Right lung (tissue), 5 donors: Measurements from ENCODE around the gene SCAMP1. TPM values are rescaled to one million over a fixed set of nuclear protein-coding genes. Genes with fewer than 3 reads are reported as not detected.
A peak's percentile ranks its signal among the peaks of the same experiment; 100 is the strongest.
"Not testable (repeated sequence)": the region's sequence is repeated elsewhere in the genome, so short reads cannot be mapped to it uniquely, and the experiment has no call there.

Experiments used
- DNase-seq, 2 donors: peaks; one replicate each; pipeline ENCODE4 v3.0.0-alpha.2; 2013
- polyA plus RNA-seq, 5 donors: library from polyadenylated mRNA; unstranded; fragments of 120-200 nt; gene quantifications; one replicate each; pipeline versions ENCODE4 v1.2.1 to v1.2.3, GENCODE V29; 2013; ENCODE audit warnings: inconsistent platforms in 1 of 5, low replicate concordance in 1 of 5; ENCODE audit not compliant: insufficient read length in 5 of 5, insufficient read depth in 1 of 5

SCAMP1 gene
- polyA plus RNA-seq, 5 donors = 34.8 to 57.8 (median 53.1) TPM

- DNase-seq = no peak
Observed at GRCh38 chr5:78420548-78420947, 60.1 kb downstream of the SCAMP1 start.

DNA sequence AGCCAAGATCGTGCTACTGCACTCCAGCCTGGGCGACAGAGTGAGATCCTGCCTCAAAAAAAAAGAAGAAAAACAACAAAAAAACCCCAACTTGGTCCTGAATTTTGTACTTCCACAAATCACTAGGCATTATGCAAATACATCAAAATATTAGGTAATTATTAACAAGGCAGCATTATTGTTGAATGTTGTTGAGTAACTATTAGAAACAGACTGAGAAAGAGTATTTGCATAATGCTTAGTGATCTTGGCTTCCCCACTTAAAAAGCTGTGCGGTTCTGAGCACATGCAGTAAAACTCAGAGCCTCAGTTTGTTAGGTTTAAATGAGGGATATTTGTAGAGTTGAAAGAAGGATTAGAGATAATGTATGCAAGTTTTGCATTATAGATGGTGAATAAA is 64.2 kb downstream of the SCAMP1 start:
- no peak for DNase-seq

DNA sequence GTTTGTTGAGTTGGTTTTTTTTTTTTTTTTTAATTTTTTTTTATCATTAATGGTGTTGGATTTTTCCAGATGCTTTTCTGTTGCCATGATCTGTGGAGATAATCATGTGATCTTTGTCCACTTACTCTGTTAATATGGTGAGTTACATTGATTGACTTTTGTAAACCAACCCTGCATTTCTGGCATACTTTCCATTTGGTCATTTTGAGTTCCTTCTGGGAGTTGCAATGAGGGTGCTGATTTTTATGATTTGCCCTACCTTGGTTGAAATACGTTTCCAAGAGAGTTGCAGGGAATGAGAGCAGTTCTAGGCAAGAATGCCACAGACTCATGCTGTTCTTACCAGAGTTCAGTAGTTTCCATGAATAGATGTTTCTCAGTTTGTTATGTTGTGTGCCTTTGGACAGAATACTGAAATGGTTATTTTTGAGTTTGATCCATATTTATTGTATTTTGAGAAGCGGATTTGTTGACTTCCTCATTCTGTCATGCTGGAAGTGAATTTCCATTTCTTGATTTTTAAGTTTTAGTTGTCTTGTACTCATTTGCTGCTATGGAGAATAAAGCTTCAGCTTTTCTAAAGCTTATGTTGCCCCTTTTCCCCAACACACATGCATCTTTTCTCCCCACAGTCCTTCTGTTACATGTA is 69.0 kb downstream of the SCAMP1 start:
- no peak for DNase-seq

DNA sequence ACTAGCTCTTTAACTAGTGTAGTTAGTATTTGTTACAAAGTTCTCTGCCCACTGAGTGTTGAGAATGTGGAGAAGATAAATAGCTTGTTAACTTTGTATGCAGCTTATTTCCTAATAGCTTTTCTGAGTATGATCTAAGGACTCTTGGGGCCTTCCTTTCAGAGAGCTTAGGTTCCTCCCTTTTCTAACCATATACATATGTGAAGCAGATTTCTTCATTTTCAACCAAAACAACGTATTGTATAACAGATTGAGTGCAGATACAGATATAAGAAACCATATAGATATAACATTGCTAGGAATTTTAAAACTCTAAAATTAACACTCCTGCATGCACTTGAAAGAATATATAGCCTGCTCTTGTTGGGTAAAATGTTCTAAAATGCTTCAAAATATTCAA is 70.4 kb downstream of the SCAMP1 start:
- no peak for DNase-seq

DNA sequence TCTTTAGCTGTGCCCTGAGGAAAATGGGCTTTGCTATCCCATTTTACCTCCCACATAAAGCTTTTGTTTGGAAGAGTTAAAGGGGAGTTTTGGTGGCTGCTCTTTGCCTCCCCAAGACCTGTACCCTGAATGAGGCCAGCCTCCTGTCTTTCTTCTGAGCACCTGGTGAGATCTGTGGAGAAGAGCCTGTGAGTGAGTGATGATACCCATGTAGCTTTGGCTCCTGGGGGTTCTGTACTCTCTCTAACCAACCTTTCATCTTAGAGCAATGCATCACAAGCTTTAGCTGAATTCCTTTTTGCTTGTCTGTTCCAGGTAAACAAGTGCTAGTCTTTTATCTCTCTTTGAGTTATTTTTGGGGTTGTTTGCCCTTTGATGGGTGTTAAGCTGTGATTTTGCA is 73.6 kb downstream of the SCAMP1 start:
- no peak for DNase-seq

- no peak for DNase-seq
Observed at GRCh38 chr5:78447775-78448424, 87.5 kb downstream of the SCAMP1 start.

- DNase-seq = no peak
Observed at GRCh38 chr5:78449103-78449502, 88.7 kb downstream of the SCAMP1 start.

GRCh38 chr5:78457507-78457906 is 97.1 kb downstream of the SCAMP1 start:
- not testable (repeated sequence) for DNase-seq

- no peak for DNase-seq
Observed at GRCh38 chr5:78458843-78459242, 98.4 kb downstream of the SCAMP1 start.

GRCh38 chr5:78467140-78467539 is 106.7 kb downstream of the SCAMP1 start:
- DNase-seq = no peak

DNA sequence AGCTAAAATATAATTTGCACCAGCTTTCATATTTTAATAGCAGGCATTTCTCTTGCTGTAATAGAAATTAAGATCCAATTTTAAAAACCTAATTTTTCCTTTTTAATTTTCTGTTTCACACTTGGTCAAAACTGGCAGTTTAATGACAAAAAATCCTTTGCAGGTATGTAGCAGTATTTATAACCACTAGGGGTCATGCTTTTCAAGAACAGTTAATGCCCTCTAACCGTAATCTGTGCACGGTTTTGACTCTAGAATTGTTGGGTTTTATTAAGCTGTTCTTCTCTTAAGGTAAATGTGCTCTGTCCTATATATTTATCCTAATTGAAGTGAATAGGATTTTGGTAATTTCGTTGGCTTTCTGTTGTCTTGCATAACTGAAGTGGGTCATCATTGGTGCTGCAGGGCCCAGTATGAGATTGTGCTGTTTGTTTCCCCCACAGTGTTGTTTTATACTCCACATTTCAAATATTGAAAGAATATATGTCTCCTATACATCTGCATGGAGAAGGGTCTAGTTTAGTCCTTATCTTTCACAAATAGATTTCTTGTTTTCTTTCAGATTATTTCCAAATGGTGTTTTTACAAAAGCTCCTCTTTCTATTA is 107.4 kb downstream of the SCAMP1 start:
- no peak for DNase-seq

DNA sequence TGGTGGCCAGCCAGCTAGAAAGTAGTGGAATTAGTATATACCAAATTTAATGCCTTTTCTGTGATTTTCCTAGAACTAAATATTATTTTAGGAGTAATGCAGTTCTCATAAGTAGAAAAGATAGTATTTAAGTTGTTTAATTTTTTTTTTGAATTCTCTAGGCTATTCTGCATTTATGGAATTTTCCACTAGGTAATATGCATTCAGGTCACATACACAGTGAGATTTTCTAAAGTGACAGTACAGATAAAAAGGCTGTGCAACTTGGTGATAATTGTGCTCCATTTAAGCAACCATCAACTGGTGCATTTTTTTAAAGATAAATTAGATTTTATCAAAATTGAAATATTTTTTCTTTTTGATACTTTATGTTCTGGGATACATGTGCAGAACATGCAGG is 111.5 kb downstream of the SCAMP1 start:
- DNase-seq = no peak

DNA sequence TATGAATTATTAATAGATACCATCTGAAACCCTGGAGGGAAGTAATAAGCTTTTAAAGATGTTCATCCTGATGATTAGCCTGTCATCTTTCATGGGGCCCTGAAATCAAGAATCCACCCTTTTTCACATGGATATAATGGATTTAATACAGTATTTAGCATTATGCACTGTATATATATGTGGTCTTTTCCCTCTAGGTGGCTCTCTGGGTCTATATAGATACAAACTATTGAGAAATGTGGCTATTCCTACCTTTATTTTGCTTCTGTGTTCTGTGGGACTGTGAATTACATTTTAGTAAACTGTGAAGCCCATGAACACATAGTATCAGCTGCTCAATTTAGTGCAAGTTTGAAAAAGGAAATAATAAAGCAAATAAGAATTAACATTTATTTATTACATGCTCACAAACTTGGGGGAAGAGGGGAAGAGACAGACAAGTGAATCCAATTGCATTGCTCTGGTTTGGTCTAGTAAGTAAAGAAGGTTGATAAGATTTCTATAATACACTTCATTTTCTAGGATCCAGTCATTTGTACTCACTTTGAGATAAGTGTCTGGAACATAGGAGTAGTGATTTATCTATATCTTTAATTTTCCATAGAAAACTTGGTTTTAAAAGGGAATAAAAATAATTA is 112.2 kb downstream of the SCAMP1 start:
- DNase-seq = peak in 1 of 2 donors; percentile 22

DNA sequence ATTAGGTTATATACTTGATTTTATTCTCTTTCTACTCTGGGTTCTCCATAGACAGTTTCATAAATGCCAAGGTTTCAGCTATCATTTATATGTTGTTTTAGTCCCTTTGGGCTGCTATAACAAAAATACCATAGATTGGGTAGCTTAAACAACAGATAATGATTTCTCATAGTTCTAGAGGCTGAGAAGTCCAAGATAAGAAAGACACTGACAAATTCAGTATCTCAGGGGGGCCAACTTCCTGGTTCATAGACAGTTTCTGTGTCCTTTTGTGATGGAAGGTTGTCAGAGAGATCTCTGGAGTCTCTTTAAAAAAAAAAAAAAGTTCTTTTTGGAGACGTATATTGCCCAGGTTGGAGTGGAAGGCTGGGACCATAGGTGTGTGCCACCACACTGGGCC is 113.3 kb downstream of the SCAMP1 start:
- DNase-seq = no peak

- DNase-seq = no peak
Observed at GRCh38 chr5:78475370-78475769, 115.0 kb downstream of the SCAMP1 start.

DNA sequence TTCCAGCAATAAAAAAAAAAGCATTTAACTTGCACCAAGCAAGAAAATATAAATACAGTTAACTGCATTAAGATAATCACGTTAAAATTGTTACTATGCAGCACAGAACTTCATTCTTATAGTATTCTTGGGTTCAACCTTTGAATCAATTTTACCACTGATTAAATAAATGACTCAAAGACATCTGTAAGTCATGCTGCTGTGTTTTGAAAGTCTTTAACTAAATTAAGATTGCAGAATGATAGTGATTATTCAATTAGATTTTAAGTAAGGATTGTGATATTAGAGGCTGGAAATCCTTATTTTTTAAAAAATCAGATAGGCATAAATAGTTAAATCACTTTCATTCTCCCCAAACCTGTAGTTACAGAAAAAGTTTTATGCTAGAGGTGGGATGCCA is 116.4 kb downstream of the SCAMP1 start:
- no peak for DNase-seq

DNA sequence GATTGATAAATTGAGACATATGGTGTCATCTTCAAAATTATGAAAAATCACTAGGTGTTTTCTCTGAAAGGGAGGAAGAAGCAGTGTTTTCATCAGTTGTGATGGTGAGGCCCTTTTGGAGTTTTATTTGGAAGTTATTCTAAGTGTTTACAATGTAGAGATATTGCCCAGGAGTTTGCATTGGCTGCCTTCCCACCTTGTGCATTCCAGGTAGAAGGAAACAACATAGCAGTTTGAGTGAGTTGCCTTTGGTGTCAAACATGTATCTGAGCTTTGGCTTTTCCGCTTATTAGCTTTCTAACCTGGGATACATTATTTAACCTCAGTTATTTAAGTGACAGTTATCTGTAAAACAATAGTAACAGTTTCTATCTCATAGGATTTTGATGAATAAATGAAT is 122.5 kb downstream of the SCAMP1 start:
- DNase-seq = no peak

DNA sequence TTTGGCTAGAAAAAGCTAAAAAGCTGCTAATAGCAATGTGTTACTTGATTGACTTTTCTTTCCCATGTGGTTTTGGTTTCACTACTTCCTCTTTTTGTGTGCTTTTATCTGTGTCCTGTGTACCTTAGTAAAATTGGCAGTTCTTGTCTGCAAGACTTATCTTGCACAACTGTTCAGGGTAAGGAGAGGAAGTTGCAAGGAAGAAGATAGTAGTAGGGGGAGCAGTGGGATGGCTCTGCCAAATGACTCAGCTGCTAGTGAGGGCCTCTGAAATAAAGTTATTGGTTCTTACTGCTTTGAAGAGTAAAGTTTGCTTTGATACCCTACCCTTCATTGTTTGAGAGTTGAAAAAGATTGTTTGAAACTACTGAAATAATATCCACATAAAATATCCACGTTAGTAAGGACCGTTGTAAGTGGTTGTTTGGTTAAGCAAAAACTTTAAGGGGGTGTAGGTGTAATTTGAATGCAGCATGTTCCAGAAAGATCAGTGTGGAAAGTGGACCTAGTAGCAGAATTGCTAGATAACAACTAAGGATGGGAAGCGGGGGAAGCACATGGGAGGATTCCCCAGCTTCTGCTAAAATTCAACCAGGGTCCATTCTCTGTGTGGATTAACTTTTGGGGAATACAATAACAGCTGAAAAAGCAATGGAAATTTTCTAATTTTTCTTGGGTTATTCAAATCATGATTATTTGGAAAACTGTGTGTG is 123.5 kb downstream of the SCAMP1 start:
- no peak for DNase-seq

GRCh38 chr5:78486218-78486617 is 125.8 kb downstream of the SCAMP1 start:
- no peak for DNase-seq

GRCh38 chr5:78487846-78488245 is 127.4 kb downstream of the SCAMP1 start:
- no peak for DNase-seq

DNA sequence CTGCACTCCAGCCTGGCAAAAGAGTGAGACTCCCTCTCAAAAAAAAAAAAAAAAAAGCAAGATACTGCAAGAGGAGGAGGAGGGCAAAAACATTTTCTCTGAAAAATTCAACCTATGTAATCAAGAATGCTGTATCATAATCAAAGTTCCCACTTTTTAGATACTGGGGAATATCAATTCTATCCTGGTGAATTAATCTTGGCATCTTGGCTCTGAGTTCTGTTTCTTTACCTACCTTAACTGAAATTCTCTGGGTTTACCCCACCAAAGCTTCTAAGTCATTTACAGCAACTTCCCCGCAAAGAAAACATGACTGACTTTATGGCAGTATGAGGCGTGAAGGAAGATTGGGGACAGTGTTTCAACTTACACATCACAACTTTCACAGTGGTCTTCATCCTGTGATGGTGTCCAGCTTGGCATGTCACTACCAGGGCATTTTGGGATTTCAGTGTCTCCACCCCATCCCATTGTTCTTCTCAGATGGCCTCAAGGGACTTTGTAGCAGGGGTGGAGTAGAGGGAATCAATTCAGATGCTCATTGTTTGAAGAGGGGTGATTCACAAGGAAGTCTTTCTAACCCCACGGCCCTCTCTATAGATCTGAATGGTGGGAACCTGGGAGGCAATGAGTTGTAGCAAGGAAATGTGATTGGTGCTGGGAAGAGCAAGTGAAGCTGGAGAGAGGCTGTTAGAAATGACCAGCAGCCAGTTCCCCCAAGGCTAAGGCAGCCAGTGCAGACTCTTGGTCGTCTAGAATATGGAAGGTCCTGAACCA is 130.5 kb downstream of the SCAMP1 start:
- DNase-seq = no peak
